GM18498 (cell line): ENCODE data around the gene DNAH12.
"Not testable (repeated sequence)": the region's sequence is repeated elsewhere in the genome, so short reads cannot be mapped to it uniquely, and the experiment has no call there.

Source experiments
- ATAC-seq: cut with Tn5 transposase; IDR thresholded peaks from one replicate; pipeline ENCODE4 v1.9.1; 2021; ENCODE audit warnings: mild to moderate bottlenecking, moderate library complexity; ENCODE audit not compliant: unreplicated experiment

DNAH12 gene

GRCh38 chr3:57331078-57331610 lies 213.0 kb downstream of the DNAH12 start:
- no peak for ATAC-seq

- ATAC-seq, result not testable (repeated sequence)
These were observed 217.6 kb downstream of the DNAH12 start for GRCh38 chr3:57326498-57326897.

DNA sequence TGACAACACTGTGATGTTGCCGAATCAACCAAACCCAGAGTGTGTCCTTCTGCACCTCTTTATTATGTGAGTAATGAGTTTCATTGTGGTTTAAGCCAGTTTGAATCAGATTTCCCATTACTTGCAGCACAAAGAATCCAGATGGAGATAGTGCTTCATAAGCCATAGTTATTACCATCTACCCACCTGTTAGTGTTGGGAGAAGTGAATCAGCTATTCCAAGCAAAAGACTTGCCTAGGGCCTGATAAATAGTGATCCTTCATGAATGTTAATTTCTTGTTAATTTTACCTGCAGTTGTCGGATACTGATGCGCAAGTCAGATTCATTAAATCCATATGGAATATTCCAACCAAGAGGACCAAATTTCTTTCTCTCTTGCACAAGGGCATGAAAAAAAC lies 229.9 kb downstream of the DNAH12 start:
- ATAC-seq, result no peak

GRCh38 chr3:57309769-57310360 lies 234.3 kb downstream of the DNAH12 start:
- ATAC-seq, result no peak

GRCh38 chr3:57303520-57303919 lies 240.6 kb downstream of the DNAH12 start:
- ATAC-seq, result not testable (repeated sequence)

DNA sequence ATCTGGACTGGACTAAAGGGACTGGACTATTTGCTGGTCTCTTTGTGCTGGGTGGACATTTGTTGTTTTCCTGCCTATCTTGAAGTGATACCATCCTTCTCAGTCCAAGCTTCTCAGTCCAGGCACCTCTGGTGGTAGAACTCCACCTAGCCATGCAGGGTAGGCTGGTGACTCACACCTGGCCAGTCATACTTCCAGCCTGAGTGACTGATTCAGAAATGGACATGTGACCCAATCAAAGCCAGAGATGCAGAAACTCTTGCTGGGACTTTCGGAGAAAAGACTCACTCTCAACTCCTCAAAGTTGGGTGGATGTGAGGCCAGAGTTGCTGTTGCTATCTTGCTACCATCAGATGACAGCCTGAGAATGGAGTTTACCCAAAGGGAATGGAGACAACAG lies 246.1 kb downstream of the DNAH12 start:
- no peak for ATAC-seq

DNA sequence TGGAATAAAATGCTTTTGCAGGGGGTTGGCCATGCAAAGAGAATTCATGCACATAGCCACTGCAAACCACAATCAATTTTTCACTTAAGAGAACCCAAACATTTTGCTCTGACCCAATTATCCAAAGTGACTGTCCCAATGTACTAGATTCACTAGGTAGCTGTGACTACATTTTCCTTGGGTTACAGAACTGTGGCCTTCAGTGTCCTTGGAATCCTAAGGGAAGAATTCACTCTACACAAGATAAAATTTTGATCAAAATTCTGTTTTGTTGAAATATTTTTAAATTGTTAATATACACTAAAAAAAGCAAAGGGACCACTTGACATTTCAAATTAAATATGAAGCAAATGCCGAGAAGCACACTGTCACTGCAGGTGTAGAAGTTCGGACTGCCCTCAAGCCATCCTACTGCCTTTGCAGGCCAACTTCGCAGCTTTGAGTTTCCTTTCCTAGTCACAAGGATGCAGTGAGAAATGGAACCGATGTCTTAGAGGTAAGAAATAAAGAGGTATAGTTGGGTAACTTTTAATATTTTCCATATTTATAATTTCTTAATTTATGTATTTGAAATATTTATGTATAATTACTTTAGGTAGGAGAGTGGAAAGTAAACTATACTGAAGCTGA lies 251.1 kb downstream of the DNAH12 start:
- no peak for ATAC-seq

DNA sequence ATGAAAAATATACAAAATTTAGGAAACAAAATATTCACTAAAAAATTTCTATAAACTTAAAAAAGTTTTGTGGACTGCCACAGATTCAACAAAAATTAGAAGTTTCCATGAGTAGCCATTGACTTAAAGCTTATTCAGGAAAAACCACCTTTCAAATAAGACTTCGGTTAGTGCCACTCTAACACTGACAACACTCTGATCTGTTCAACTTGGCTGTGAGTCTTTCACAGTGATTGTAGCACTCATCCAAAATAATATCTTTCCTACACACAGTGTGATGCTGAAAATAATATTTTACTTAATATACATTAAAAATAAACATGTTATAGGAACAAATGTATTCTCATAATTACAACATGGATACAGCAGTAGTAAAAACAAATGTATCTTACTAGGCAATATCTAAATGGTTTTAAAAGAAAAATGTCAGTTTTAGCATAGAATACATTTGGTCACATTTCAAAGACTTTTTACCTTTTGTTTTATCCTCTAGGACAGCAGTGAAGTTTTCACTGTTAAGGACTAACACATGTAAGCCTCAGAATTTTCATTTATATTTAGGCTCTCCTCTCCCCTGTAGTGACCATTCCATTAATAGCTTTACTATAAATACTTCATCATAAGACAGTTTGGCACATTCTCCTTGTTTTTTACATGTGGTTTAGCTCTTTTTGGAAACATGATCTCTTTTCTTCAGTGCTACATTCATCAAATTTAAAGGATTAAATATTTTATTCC lies 251.8 kb downstream of the DNAH12 start, which contains the start of gene ASB14:
ASB14 (minus strand) TSS at position 527 of the 738 bp plus-strand sequence. CDS start 652 bp downstream, outside the sequence.
- no peak for ATAC-seq

DNA sequence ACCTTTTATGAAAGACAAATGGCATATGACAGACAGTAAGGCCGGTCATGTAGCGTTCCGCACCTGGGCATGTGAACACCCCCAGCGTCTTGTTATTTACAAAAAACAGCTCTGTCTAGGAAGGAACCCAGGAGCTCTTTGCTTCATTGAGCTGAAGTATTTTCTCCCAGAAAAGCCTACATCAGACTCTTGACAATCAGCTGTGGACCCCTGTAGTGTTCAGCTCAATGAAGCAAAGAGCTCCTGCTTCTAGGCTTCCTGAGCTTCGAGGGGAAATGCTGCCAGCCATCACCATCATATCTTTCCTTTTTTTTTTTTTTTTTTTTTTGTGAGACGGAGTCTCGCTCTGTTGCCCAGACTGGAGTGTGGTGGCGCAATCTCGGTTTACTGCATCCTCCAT lies 255.7 kb downstream of the DNAH12 start:
- ATAC-seq, result no peak

DNA sequence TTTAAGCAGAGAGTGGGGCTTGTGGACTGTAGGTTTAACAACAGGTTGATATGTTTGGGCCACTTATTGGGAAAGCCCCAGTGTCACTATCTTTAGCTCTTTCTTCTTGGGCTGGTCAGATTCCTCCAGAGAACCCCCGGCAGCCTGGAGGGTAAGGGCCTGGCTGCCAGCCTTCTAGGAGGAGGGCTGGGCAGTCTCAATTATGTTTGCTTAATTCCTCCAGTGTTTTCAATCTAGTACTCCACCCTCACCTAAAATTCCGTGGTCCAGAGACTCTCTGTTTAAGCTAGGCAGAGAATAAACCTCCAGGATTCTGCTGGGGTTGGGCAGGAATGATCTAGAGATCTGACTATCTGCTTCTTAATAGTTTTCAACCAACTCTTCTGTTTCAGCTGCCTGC lies 256.9 kb downstream of the DNAH12 start:
- no peak for ATAC-seq

- ATAC-seq, result no peak
These were observed 260.8 kb downstream of the DNAH12 start for GRCh38 chr3:57283334-57283733.

DNA sequence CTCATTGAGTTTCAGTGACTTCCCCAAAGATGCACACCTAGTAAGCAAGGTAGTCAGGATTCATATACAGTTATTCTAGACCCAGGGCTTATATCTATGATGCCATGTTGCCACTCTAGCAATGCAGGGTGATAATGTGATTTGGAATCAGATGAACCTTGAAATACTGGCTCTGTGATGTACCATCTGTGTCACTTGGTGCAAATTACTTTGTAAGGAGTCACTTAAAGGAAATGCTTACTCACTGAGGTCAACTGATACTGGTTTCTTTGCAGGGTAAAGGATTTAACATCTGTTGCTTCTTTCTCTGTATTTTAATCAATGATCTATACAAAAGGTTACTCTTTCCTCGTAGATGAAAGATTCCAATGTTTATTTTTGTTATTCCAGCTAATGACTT lies 262.4 kb downstream of the DNAH12 start:
- ATAC-seq, result no peak

DNA sequence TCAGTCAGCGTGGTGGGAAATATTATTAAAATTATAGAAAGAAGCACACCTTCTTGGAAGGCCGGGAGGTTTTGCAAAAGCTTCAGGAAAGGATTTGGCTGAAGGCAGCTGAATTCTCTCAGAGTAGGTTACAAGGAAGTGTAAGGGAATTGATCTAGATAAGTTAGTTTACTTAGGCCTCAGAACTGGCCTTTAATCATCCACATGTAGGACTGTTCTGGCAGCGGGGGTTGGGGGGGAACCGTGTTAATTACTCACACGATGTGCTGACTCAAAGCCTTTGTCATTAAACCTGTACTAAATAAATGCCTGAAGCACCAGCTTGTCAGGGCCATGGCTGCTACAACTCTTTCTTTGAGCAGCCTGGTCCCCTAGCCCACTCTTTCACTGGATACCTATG lies 264.5 kb downstream of the DNAH12 start:
- ATAC-seq, result no peak

GRCh38 chr3:57278237-57278636 lies 265.9 kb downstream of the DNAH12 start:
- no peak for ATAC-seq

GRCh38 chr3:57275393-57275792 lies 268.8 kb downstream of the DNAH12 start:
- ATAC-seq, result no peak

- ATAC-seq, result no peak
These were observed 269.3 kb downstream of the DNAH12 start for GRCh38 chr3:57274845-57275244.

- no peak for ATAC-seq
These were observed 275.7 kb downstream of the DNAH12 start for GRCh38 chr3:57268416-57268815.

DNA sequence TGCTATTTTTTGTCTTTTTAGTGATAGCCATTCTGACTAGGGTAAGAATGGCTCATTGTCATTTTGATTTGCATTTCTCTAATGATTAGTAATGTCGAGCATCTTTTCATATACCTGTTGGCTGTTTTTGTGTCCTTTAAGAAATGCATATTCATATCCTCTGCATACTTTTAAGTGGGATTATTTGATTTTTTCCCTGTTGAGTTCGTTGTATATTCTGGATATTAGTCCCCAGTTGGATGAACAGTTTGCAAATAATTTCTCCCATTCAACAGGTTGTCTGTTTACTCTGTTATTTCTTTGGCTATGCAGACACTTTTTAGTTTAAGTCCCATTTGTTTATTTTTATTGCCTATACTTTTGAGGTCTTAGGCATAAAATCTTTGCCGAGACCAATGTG lies 282.2 kb downstream of the DNAH12 start:
- no peak for ATAC-seq

- no peak for ATAC-seq
These were observed 283.0 kb downstream of the DNAH12 start for GRCh38 chr3:57261119-57261518.

GRCh38 chr3:57257678-57258077 lies 286.5 kb downstream of the DNAH12 start:
- ATAC-seq, result no peak

- no peak for ATAC-seq
These were observed 287.3 kb downstream of the DNAH12 start for GRCh38 chr3:57256844-57257243.

DNA sequence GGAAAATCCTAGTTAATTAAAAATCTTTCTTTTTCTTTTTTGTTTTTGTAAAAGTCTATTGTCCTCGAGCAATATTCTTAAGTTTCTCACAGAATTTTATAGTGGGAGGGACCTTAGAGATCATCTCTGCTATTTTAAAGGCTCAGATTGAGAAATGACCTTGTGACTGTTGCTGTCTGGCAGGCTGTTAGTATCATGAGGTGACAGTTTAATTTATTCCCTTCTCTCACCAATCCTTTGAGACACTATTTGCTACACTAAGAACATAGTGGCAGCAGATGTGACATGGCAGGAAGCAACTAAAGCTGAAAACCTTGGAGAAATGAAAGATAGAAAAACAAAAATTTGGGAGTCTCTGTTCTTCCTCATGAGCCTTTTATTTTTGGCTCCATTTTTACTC lies 291.7 kb downstream of the DNAH12 start:
- ATAC-seq, result no peak
